ENCODE data around the gene TUT4. TPM values are rescaled to one million over a fixed set of nuclear protein-coding genes. Genes with fewer than 3 reads are reported as not detected.

Gene TUT4
- total RNA-seq, 1 donor from 2014 or later = 139 TPM

GRCh38 chr1:52588027-52588426, 35.1 kb upstream of the TUT4 start:
- H3K27me3 Mint-ChIP-seq (ENCODE audit: insufficient read depth, low read depth) = peaks cover 8% of the 10 kb centered on the region
- no peaks in the 10 kb centered on the region for H3K9me3 Mint-ChIP-seq
- Histone ChIP-seq H4K20me1 (ENCODE audit: low read depth) (no peaks in the 10 kb centered on the region), H3K9me3 (ENCODE audit: low read depth) (no peaks in the 10 kb centered on the region), H3K4me1 (peaks cover 43% of the 10 kb centered on the region), H3K4me3 (no peak overlapping the region), H3K27me3 (no peaks in the 10 kb centered on the region), H3K36me3 (no peaks in the 10 kb centered on the region), H3F3A (ENCODE audit: low read depth) (peaks cover 21% of the 10 kb centered on the region), H3K79me2 (ENCODE audit: low read depth) (no peaks in the 10 kb centered on the region), H2AFZ (replicated peaks) (no peak overlapping the region), H3K27ac (no peak overlapping the region), H3K9ac (no peak overlapping the region), H3K4me2 (no peak overlapping the region)
- H3K4me1 Mint-ChIP-seq = peaks cover 53% of the 10 kb centered on the region
- H3K27ac Mint-ChIP-seq = peak overlapping the region; percentile 31
- no peak for TF ChIP-seq EZH2phosphoT487 (IDR thresholded peaks at IDR 0.05)
- TF ChIP-seq CTCF (IDR thresholded peaks at IDR 0.05) = no peak
- no peak for TF ChIP-seq EZH2 (IDR thresholded peaks at IDR 0.05)
- no peak overlapping the region for H3K4me3 Mint-ChIP-seq
- no peaks in the 10 kb centered on the region for H3K36me3 Mint-ChIP-seq
- no peak for DNase-seq (ENCODE audit: low spot score)

- Histone ChIP-seq H2AFZ (replicated peaks) (no peak overlapping the region), H3K4me3 (no peak overlapping the region), H4K20me1 (ENCODE audit: low read depth) (no peaks in the 10 kb centered on the region), H3K9me3 (ENCODE audit: low read depth) (no peaks in the 10 kb centered on the region), H3K4me2 (no peak overlapping the region), H3K36me3 (no peaks in the 10 kb centered on the region), H3K27ac (no peak overlapping the region), H3F3A (ENCODE audit: low read depth) (peaks cover 14% of the 10 kb centered on the region), H3K27me3 (no peaks in the 10 kb centered on the region), H3K79me2 (ENCODE audit: low read depth) (no peaks in the 10 kb centered on the region), H3K4me1 (peaks cover 35% of the 10 kb centered on the region), H3K9ac (no peak overlapping the region)
- Mint-ChIP-seq H3K4me1 (peaks cover 44% of the 10 kb centered on the region), H3K9me3 (no peaks in the 10 kb centered on the region), H3K27ac (no peak overlapping the region), H3K36me3 (no peaks in the 10 kb centered on the region), H3K27me3 (ENCODE audit: insufficient read depth, low read depth) (peaks cover 3% of the 10 kb centered on the region), H3K4me3 (no peak overlapping the region)
- TF ChIP-seq EZH2 (IDR thresholded peaks at IDR 0.05) (no peak), CTCF (IDR thresholded peaks at IDR 0.05) (no peak), EZH2phosphoT487 (IDR thresholded peaks at IDR 0.05) (no peak)
- no peak for DNase-seq (ENCODE audit: low spot score)
Measured at GRCh38 chr1:52585474-52585873, 32.6 kb upstream of the TUT4 start.

DNA sequence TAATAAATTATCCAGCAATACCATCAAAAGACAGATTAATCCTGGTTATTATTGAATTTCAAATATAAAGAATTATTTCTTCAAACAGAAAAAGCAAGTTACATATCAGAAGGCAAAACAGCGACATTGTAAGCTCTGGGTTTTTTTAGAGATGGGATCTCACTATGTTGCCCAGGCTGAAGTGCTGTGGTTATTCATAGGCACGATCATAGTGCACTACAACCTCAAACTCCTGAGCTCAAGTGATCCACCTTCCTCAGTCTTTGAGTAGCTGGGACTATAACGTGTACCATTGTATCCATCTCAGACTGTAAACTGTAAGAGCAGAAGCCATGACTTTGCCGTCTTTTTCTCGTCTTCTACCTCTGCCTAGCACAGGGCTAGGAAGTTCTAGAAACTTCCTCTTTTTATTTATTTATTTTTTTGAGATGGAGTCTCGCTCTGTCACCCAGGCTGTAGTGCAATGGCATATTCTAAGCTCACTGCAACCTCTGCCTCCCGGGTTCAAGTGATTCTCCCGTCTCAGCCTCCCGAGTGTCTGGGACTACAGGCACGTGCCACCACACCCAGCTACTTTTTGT, 29.3 kb upstream of the TUT4 start:
- Mint-ChIP-seq H3K9me3 (no peaks in the 10 kb centered on the region), H3K4me1 (peaks cover 18% of the 10 kb centered on the region), H3K4me3 (no peak overlapping the region), H3K27me3 (ENCODE audit: insufficient read depth, low read depth) (no peaks in the 10 kb centered on the region), H3K36me3 (no peaks in the 10 kb centered on the region), H3K27ac (no peak overlapping the region)
- no peak overlapping the region for H3K4me3 ChIP-seq
- H3K9me3 ChIP-seq (ENCODE audit: low read depth) = no peaks in the 10 kb centered on the region
- no peaks in the 10 kb centered on the region for H3F3A ChIP-seq (ENCODE audit: low read depth)
- H4K20me1 ChIP-seq (ENCODE audit: low read depth) = no peaks in the 10 kb centered on the region
- no peak overlapping the region for H3K27ac ChIP-seq
- H3K79me2 ChIP-seq (ENCODE audit: low read depth) = no peaks in the 10 kb centered on the region
- no peaks in the 10 kb centered on the region for H3K27me3 ChIP-seq
- H3K36me3 ChIP-seq = no peaks in the 10 kb centered on the region
- DNase-seq (ENCODE audit: low spot score) = no peak
- H3K9ac ChIP-seq = no peak overlapping the region
- peaks cover 7% of the 10 kb centered on the region for H3K4me1 ChIP-seq
- H3K4me2 ChIP-seq = no peak overlapping the region
- TF ChIP-seq CTCF (IDR thresholded peaks at IDR 0.05) (no peak), EZH2phosphoT487 (IDR thresholded peaks at IDR 0.05) (no peak), EZH2 (IDR thresholded peaks at IDR 0.05) (no peak)
- H2AFZ ChIP-seq (replicated peaks) = no peak overlapping the region
